ENCODE results near the gene NOX5. TPM values are rescaled to one million over a fixed set of nuclear protein-coding genes. Genes with fewer than 3 reads are reported as not detected.

NOX5 gene
- total RNA-seq, 2 experiments from 2014 or later, result not detected

DNA sequence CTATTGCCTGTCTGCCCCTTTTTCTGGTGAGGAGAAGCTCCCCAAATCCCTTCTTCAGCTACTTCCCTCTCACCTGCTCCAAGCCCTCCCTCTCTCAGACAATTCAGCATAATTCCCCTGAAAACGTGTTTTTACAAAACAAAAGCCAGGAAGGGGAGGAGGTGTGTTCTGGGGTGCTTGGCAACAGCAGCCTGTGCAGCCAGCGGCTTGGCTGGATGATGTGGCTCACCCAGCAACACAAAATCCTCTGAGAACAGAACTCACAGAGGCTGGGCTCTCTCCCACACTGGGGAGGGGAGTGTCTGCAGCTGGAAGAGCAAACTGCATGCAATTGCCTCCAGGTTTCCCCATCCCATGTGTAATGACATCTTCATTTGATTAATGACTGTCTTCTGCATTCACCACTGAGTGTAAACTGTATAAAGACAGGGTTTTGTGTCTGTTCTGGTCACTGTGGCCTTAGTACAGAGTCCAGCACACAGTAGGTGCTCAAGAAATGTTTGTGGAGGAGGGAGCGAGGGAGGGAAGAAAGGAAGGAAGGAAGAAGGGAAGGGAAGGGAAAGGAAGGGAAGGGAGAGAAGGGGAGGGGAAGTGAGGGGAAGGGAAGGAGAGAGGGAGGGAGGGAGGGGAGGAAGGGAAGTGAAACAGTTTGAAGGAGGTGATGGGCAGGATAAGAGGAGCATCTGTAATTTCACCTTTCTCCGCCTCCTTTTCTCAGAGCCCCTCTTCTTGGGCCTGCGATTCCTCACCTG lies 75.9 kb downstream of the NOX5 start:
- Histone ChIP-seq H3K79me2 (ENCODE audit: insufficient read depth, low read depth, low read length) (no peaks in the 10 kb centered on the region), H3K9me2 (ENCODE audit: insufficient read depth, low read length) (no peaks in the 10 kb centered on the region), H4K20me1 (ENCODE audit: insufficient read depth, low read length) (no peaks in the 10 kb centered on the region), H3K9me3 (ENCODE audit: low read length) (no peaks in the 10 kb centered on the region), H3K4me2 (ENCODE audit: low read length) (no peak overlapping the region), H3K4me3 (ENCODE audit: low read depth, low read length, poor library complexity, severe bottlenecking) (no peak overlapping the region), H3K4me1 (ENCODE audit: insufficient read depth, low read length, poor library complexity, severe bottlenecking) (no peaks in the 10 kb centered on the region), H3K27ac (ENCODE audit: low read depth, low read length, poor library complexity, severe bottlenecking) (no peak overlapping the region), H3K36me3 (ENCODE audit: insufficient read depth, low read length) (no peaks in the 10 kb centered on the region), H2AFZ (ENCODE audit: low read length) (no peak overlapping the region)
- no peak for TF ChIP-seq EZH2phosphoT487 (IDR thresholded peaks at IDR 0.05; ENCODE audit: borderline replicate concordance, low read depth, low read length)
- TF ChIP-seq, protein P1, sequence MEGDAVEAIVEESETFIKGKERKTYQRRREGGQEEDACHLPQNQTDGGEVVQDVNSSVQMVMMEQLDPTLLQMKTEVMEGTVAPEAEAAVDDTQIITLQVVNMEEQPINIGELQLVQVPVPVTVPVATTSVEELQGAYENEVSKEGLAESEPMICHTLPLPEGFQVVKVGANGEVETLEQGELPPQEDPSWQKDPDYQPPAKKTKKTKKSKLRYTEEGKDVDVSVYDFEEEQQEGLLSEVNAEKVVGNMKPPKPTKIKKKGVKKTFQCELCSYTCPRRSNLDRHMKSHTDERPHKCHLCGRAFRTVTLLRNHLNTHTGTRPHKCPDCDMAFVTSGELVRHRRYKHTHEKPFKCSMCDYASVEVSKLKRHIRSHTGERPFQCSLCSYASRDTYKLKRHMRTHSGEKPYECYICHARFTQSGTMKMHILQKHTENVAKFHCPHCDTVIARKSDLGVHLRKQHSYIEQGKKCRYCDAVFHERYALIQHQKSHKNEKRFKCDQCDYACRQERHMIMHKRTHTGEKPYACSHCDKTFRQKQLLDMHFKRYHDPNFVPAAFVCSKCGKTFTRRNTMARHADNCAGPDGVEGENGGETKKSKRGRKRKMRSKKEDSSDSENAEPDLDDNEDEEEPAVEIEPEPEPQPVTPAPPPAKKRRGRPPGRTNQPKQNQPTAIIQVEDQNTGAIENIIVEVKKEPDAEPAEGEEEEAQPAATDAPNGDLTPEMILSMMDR (conservative IDR thresholded peaks at IDR 0.05; ENCODE audit: low read length), result no peak
- CTCF ChIA-PET (ENCODE audit: unreplicated experiment), result no interaction called here
- intact Hi-C loops (cut with micrococcal nuclease; ENCODE audit: unreplicated experiment), result no loop called here
- DNase-seq (ENCODE audit: low spot score), result no peak
- no TSS peak for BruUV-seq (replicated peaks)
- POLR2A ChIA-PET, result no interaction called here

DNA sequence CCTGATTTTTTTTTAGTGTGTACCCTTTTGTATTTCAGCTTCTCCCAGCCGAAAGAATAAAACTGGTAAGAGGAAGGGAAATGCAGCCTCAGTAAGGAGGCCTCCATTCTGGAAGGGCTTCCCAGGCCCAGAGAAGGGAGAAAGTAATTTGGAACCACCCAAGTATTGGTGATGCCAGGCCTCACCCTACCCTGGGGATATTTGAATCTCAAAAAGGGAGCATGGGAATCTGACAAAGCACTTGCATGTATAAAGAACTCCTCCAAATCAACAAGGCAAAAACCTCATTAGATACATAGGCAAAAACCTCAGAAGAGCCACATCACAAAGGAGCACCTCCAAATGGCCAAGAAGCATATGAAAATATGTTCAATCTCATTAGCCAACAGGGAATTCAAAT lies 77.2 kb downstream of the NOX5 start:
- intact Hi-C loops (cut with micrococcal nuclease; ENCODE audit: unreplicated experiment), result no loop called here
- Histone ChIP-seq H3K4me3 (ENCODE audit: low read depth, low read length, poor library complexity, severe bottlenecking) (no peak overlapping the region), H2AFZ (ENCODE audit: low read length) (no peak overlapping the region), H3K9me3 (ENCODE audit: low read length) (no peaks in the 10 kb centered on the region), H3K27ac (ENCODE audit: low read depth, low read length, poor library complexity, severe bottlenecking) (no peak overlapping the region), H3K4me1 (ENCODE audit: insufficient read depth, low read length, poor library complexity, severe bottlenecking) (no peaks in the 10 kb centered on the region), H4K20me1 (ENCODE audit: insufficient read depth, low read length) (no peaks in the 10 kb centered on the region), H3K79me2 (ENCODE audit: insufficient read depth, low read depth, low read length) (no peaks in the 10 kb centered on the region), H3K4me2 (ENCODE audit: low read length) (no peak overlapping the region), H3K36me3 (ENCODE audit: insufficient read depth, low read length) (no peaks in the 10 kb centered on the region), H3K9me2 (ENCODE audit: insufficient read depth, low read length) (no peaks in the 10 kb centered on the region)
- no peak for TF ChIP-seq EZH2phosphoT487 (IDR thresholded peaks at IDR 0.05; ENCODE audit: borderline replicate concordance, low read depth, low read length)
- TF ChIP-seq, protein P1 (conservative IDR thresholded peaks at IDR 0.05; ENCODE audit: low read length), result no peak
- no TSS peak for BruUV-seq (replicated peaks)
- ChIA-PET POLR2A (no interaction called here), CTCF (ENCODE audit: unreplicated experiment) (no interaction called here)
- no peak for DNase-seq (ENCODE audit: low spot score)

DNA sequence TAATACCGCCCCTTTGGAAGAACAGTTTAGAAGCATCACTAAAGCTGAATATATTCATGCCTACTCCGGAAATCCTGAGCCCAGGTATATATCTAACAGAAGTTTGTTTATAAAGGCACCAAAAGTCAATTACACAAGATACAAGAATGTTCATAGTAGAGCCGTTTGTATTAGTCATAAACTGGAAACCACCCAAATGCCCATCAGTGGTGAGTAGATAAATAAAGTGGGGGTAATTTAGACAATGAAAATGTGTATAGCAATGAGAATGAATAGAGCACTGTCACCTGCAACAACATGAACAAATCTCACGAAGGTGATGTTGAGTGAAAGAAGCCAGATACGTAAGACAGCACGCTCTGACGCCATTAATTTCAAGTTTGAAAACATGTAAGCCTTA lies 77.7 kb downstream of the NOX5 start:
- Histone ChIP-seq H3K79me2 (ENCODE audit: insufficient read depth, low read depth, low read length) (no peaks in the 10 kb centered on the region), H3K9me3 (ENCODE audit: low read length) (no peaks in the 10 kb centered on the region), H3K9me2 (ENCODE audit: insufficient read depth, low read length) (no peaks in the 10 kb centered on the region), H4K20me1 (ENCODE audit: insufficient read depth, low read length) (no peaks in the 10 kb centered on the region), H3K4me1 (ENCODE audit: insufficient read depth, low read length, poor library complexity, severe bottlenecking) (no peaks in the 10 kb centered on the region), H3K36me3 (ENCODE audit: insufficient read depth, low read length) (no peaks in the 10 kb centered on the region), H2AFZ (ENCODE audit: low read length) (no peak overlapping the region), H3K4me2 (ENCODE audit: low read length) (no peak overlapping the region), H3K4me3 (ENCODE audit: low read depth, low read length, poor library complexity, severe bottlenecking) (no peak overlapping the region), H3K27ac (ENCODE audit: low read depth, low read length, poor library complexity, severe bottlenecking) (no peak overlapping the region)
- DNase-seq (ENCODE audit: low spot score), result no peak
- intact Hi-C loops (cut with micrococcal nuclease; ENCODE audit: unreplicated experiment), result no loop called here
- ChIA-PET CTCF (ENCODE audit: unreplicated experiment) (no interaction called here), POLR2A (no interaction called here)
- BruUV-seq (replicated peaks), result no TSS peak
- no peak for TF ChIP-seq EZH2phosphoT487 (IDR thresholded peaks at IDR 0.05; ENCODE audit: borderline replicate concordance, low read depth, low read length)
- TF ChIP-seq, protein P1 (conservative IDR thresholded peaks at IDR 0.05; ENCODE audit: low read length), result no peak

Measured in OCI-LY7 (cell line).